GM19463 (cell line): ENCODE data around the gene PFN4.

Experiments
- ATAC-seq: cut with Tn5 transposase; IDR thresholded peaks from one replicate; pipeline ENCODE4 v1.9.1; 2021; ENCODE audit warnings: mild to moderate bottlenecking, moderate library complexity; ENCODE audit not compliant: unreplicated experiment

The PFN4 gene

DNA sequence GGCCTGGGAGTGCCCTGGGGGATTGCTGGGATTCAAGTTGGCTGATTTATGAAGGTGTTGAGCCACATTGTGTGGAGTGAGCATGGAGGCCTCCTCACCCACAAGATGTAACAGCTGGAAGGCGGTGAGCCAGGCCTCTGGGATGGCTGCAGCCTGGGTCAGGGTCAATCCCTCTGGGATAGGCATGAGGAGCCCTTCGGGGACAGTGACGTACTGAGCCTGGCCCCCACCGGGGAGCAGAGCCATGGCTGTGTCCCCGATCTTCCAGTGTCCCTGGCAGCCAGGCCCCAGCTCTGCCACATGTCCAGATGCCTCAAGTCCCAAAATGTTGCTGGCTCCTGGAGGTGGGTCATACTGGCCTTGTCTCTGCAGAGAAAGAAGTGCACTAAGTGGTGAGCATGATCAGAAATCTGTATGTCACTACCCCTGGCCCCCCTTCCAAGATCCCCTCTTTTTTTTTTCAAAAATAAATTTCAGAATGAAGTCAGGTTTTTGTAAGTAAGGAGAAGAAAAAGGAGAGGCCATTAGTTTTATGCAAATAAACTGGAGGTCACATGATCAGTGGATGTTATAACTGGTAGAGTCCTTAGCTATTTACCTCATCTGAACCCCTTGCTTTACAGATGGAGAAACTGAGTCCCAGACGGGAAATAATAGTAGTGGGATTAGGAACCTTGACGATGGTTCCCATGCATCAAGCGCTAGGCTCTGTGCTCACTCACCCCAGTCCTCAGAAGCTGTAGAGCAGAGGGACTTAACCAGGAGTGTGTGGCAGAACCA is 40.2 kb downstream of the PFN4 start:
- no peak for ATAC-seq

DNA sequence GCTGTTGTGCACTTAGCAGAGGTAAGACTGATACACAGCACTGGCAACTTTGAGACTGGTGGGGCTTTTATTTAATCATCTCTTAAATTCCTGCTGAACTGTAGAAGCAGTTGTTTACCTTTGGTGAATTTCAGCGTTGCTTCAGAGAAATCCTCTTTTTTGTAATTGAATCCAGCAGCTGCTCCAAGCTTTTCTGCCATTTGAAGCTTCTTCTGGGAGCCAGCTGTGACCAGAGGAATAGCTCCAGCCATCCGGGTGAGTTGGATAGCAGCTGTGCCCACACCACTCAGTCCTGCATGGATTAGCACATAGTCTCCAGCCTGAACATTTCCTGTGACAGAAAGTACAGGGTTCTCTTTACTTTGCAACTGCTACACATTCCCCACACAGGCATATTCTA is 42.4 kb downstream of the PFN4 start:
- no peak for ATAC-seq

DNA sequence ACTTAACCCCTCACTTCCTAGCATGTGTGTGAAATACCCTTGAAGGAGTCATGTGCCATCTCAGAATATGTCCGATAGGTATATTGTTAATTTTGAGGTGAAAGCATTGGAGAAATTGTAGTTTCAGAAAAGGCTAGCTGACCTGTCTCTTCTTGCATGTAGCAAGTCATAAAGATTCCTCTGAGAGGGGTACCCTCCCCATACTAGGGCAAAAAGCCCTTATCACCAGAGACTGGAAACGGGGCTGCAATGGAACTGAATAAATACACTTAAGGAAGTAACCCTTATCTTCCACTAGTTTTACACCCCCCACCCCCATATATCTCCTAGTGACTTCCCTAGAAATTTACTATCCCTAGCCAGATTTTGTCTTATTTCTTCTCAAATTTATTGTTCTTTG is 45.3 kb downstream of the PFN4 start:
- ATAC-seq, result no peak

DNA sequence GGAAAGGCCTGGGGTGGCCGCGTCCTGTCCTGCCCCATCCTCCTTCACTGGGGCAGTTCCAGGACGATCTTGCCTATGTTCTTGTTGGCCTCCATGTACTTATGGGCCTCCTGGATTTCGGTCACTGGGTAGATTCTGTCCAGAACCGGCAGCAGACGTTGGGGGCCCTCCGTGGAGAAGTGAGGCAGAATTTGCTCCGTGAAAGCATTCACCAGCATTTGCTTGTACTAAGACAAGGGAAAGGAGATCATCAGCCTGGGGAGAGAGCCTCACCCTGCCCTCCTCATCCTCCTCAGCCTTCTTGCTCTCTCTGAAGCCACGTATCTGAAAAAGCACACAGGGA is 45.6 kb downstream of the PFN4 start:
- no peak for ATAC-seq

DNA sequence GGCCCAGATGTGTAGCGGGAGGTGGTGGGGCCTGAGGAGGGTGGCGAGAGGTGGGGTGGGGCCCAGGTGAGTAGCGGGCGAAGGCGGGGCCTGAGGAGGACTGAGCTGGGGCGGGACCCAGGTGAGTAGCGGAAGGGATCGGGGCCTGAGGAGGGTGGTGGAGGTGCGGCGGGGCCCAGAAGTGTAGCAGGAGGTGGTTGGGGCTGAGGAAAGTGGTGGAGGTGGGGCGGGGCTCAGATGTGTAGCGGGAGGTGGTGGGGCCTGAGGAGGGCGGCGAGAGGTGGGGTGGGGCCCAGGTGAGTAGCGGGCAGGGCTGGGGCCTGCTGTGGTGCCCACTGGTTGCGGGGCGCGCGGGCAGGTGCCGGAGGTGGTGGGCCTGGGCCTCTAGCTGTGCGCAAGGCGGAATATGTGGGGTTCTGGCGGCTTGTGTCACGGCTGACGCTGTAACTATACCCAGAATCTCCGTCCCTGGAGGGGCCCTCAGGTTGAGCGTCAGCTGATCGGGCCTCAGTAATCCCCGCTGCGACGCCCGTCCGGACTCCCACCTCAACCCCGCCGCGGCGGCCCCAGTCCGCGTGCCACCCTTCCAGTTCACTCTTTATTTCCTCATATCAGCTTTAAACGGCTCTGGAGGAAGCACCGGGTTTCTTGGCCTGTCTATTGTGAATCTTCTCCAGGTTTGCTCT is 46.1 kb downstream of the PFN4 start:
- ATAC-seq, result peak; percentile 16

DNA sequence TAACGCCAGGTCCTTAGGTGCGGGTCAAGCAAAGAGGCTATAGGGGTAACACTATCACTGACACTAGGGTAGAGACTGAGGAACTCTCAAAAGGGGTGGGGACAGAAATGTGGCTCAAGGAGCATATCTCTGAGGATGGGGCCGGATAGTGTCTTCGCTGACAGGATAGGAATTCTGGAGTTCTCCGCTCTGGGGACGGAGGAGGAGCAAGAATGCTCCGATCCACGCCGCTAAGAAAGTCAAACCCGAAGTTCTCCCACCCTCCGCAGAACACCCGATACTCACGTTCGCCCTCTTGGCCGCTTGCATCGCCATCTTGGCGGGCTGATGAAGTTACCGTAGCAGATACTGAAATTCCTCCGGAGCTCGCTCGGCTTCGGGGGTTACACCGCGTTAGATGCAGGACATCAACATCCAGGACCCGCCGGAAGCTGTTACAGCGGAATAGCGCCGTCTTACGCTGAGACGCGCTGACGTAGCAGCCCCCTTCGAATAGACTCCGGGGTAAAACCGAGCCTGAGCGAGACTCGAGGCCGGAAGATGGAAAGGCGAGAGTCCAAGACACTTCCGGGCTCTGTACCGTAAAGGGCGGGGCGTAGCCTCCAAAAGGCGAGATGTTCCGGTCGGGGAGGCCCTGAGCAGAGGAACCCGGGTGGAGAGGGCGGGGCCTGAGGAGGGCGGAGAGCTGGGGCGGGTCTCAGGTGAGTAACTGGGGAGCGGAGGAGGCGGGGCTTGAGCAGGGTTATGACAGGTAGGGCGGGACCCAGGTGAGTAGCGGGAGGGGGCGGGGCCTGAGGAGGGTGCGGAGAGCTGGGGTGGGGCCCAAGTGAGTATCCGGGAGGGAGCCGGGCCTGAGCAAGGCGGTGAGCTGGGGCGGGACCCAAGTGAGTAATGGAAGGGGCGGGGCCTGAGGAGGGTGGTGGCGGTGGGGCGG is 47.0 kb downstream of the PFN4 start, which contains the start of gene SF3B6:
SF3B6 (minus strand) TSS at position 412 of the 934 bp plus-strand sequence; CDS start at position 315, 97 bp downstream.
- ATAC-seq, result peak; percentile 92

DNA sequence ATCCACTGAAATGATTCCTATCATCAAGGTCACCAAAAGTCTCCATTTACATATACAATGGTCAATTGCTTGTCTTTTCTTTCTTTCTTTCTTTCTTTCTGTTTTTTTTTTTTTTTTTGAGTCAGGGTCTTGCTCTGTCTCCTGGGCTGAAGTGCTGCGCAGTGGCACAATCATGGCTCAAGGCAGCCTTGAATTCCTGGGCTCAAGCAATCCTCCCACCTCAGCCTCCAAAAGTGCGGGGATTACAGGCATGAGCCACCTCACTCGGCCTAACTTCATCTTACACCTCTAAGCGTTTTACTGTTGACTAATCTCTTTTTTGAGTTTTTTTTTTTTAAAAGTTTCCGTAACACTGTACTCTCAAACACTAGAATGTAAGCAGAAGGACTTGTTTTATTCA is 47.9 kb downstream of the PFN4 start:
- no peak for ATAC-seq

DNA sequence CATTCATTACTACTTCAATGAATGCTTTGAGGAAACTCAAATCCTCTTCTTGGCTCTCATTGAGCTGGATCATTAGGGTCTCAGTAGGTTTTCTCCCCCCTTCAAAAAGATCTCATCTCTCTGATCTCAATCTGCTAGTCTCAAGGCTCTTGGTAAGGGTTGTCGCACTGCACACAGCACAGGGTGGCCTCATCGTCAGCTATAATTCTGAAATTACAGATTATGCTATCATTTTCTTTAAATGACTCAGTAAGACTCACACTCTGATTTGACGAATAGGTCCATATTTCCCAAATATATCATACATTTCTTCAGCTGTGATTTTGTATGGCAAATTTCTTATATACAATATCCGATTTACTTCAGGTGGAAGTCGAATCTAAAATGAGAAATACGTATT is 49.3 kb downstream of the PFN4 start:
- no peak for ATAC-seq

DNA sequence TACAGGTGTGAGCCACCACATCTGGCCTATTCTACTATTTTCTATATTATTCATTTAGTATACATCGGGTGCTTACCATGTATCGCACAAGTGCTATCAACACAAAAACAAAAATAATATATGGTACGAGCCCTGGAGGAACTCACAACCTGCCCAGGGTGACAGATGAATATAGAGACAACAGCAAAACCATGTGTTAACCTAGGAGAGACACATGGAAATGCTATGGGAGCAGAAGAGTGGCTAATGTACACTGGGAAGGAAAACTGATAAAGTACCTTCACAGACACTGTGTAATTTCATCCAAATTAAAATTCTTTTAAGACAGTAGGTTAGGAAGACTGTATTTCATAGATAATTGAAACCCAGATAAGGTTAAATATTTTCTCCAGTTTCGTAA is 50.9 kb downstream of the PFN4 start:
- ATAC-seq, result no peak

DNA sequence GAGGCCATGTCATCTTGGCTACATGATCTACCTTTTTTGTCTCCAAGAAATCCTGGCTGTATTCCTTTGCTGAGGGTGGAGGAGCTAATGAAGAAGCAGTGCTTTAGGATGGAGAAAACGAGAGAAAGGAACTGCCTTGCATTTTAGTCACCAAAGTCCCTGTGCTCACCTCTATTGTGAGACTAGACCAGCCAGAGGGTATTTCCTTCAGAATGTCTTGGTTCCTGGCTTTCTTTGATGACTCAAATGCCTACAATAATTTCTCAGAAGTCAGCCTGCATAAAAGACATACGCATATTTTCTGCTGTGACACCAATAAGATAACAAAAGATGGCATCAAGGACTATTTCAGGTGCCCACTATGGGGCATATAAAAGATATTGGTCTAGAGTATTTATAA is 57.8 kb downstream of the PFN4 start:
- no peak for ATAC-seq
